ENCODE data around the gene APOC3. TPM values are rescaled to one million over a fixed set of nuclear protein-coding genes. Genes with fewer than 3 reads are reported as not detected.

The APOC3 gene
- total RNA-seq, 1 donor from 2014 or later = not detected

DNA sequence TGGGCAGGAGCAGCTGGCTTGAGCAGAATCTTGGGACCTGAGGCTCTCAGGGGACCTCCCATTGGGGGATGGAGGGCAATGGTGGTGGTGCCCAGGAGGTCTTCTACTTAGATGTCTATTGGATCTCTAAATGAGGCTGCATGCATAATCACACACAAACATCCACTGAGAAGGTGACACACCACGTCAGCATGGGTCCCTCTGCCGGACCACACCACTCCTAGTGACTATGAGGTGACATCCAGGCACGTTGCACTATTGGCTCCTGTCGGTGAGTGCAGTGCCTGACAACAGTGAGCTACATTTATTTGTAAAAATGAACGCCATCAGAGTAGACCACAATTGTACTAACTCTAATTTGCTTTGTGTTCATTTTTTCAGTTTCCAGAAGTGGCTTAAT, 4.3 kb upstream of the APOC3 start:
- no peak for TF ChIP-seq CTCF (conservative IDR thresholded peaks at IDR 0.05; ENCODE audit: low read depth, low read length)

DNA sequence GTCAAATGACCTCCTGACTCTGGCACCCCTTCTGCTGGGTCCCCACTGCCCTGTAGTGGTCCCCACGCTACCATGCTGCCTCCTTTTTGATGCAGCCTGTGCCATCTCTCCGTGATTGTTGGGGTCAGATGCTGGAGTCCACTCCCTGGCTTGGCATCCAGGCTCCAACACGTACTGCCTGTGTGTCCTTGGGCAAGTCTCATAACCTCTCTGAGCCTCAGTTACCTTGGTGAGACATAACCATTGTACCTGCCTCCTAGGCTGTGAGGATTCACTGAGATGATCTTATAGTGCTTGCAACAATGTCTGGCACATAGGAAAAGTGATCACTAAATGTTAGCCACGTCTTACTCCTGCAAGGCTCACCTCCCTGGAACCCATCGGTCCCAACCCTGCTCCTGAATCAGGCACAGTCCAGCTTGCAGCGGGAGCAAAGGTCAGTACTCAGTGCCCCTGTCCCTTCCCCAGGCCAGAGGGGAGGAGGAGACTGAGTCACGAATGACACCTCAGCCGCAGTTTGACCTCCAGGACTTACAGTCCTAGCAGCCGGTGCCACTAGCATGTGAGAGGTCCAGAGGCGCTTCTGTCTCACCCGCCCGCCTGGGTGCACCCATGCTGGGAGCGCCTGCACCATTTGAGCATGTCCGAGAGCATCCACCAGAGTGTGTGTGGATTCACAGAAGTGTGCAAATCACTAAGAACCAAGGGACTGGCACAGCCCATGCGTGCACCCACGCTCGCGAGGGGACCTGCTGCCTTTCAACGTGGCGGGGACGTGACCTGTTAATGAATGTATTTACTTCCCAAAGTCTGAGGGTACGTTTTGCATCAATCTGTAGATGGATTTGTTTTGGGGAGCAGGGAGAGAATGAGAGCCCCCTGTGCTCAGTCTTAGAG, 3.6 kb upstream of the APOC3 start:
- DNase-seq (ENCODE audit: low read depth) = no peak
- H3K4me3 ChIP-seq (ENCODE audit: low read depth, low read length) = no peak overlapping the region

More for the DNA sequence above, 4.3 kb upstream of the APOC3 start:
- no peak for DNase-seq (ENCODE audit: low read depth)
- no peak overlapping the region for H3K4me3 ChIP-seq (ENCODE audit: low read depth, low read length)

GRCh38 chr11:116826751-116827431, 2.8 kb upstream of the APOC3 start:
- no peak for TF ChIP-seq CTCF (conservative IDR thresholded peaks at IDR 0.05; ENCODE audit: low read depth, low read length)
- DNase-seq (ENCODE audit: low read depth) = no peak
- no peak overlapping the region for H3K4me3 ChIP-seq (ENCODE audit: low read depth, low read length)

More for the DNA sequence above, 3.6 kb upstream of the APOC3 start:
- TF ChIP-seq CTCF (conservative IDR thresholded peaks at IDR 0.05; ENCODE audit: low read depth, low read length) = no peak

GRCh38 chr11:116827461-116827860, 2.2 kb upstream of the APOC3 start:
- DNase-seq (ENCODE audit: low read depth) = no peak
- no peak overlapping the region for H3K4me3 ChIP-seq (ENCODE audit: low read depth, low read length)
- TF ChIP-seq CTCF (conservative IDR thresholded peaks at IDR 0.05; ENCODE audit: low read depth, low read length) = no peak

GRCh38 chr11:116828632-116829524, 829 bp upstream of the APOC3 start:
- no peak overlapping the region for H3K4me3 ChIP-seq (ENCODE audit: low read depth, low read length)
- TF ChIP-seq CTCF (conservative IDR thresholded peaks at IDR 0.05; ENCODE audit: low read depth, low read length) = no peak
- DNase-seq (ENCODE audit: low read depth) = no peak

GRCh38 chr11:116830184-116830912, 641 bp downstream of the APOC3 start:
- no peak for TF ChIP-seq CTCF (conservative IDR thresholded peaks at IDR 0.05; ENCODE audit: low read depth, low read length)
- DNase-seq (ENCODE audit: low read depth) = no peak
- H3K4me3 ChIP-seq (ENCODE audit: low read depth, low read length) = no peak overlapping the region
